Putamen (tissue), 1 donor: ENCODE measurements around the gene ATXN1L.
"Not testable (repeated sequence)": the region's sequence is repeated elsewhere in the genome, so short reads cannot be mapped to it uniquely, and the experiment has no call there.

Source experiments
- DNase-seq: peaks from one replicate; pipeline ENCODE4 v3.0.0-alpha.2; 2016; ENCODE audit warnings: low spot score

ATXN1L gene

DNA sequence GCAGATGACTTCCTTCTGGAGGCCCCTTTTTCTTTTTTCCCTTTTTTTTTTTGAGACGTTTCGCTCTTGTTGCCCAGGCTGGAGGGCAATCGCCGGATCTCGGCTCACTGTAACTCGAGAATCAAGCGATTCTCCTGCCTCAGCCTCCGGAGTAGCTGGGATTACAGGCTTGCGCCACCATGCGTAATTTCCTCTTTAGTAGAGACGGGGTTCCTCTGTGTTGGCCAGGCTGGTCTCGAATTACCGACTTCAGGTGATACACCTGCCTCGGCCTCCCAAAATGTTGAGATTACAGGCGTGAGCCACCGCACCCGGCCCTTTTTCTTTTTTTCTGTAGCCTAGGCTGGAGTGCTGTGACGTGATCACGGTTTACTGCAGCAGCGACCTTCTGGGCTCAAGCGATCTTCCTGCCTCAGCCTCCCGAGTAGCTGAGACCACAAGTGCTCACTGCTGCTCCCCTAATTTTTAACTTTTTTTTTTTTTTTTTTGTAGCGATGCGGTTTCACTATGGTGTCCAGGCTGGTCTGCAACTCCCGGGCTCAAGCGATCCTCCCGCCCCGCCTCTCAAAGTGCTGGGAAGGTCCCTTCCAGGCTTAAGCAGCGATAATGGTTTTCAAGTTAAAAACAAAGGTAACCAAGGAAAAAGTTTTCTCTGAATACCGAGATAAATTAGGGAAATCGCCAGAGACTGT, 48.6 kb downstream of the ATXN1L start:
- DNase-seq, result no peak

DNA sequence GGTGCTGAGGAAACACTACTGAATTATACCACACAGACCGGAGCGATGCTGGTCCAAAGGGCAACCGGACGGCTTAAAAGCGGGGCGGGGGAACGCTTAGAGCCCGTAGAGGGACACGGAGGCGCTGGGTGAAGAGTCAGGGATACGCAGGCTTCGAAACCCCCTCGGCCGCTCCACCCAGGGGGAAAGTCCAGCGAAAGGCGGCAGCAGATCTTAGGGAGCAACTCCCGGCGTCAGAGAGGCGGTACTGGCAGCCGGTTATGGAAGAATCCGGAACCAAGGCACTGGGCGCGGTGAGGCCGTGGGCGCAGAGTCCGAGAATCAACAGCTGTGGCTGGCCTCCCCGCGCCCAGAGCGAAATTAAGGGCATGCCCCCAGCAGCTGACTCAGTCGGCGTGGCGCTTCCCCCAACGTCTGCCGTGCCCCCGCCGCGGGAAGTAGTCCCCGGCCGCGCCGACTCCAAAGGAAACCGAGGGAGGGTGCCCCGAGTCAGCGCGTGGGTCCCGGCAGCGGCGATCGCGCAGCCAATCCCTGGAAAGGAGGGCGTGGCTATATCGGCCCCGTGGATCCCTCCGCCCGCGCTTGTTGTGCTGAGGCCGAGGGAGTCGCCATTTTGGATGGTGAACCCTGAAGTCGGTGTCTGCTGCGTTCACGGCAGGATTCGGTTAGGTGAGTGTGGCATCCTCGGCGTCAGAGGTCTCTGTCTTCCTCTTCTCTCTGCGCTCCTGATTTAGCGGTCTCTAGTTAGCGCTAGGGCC, 49.3 kb downstream of the ATXN1L start, which contains the start of gene IST1:
TSS of gene IST1 (plus strand) at position 611 of the 758 bp plus-strand sequence. CDS start 20,110 bp downstream, outside the sequence.
- peak; percentile 97 for DNase-seq

DNA sequence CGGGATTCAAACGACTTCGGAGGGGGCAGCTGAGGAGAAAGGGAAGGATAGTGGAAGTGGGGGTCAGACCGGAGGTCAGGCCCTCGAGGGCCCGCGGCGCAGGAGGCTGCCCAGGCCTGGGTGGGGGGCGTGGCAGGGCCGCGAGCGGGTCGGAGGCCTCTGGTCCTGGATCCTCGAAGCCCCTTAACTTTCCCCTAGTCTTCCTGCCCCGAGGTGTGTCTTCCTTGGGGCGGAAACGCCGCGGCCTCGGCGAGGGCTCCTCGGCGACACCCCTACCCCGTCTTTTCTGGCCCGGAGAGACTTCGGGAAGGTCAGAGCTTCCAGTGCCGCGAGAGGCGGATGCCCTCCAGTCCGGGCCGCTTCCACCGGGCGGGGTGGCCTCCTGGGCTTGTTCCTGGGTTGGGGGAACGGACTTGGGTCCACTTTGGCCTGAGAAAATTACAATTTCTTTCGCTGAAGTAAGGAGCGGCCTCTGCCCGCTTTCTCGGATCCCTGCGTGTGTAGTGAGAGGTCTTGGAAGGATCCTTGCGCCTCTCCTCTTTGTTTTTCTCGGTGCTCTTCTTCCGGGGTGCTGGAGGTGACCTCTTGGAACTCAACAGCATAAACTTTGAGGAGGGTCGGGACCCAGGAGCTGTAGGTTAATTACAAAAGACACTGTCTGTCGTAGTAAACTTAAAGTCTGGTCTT, 50.0 kb downstream of the ATXN1L start:
- no peak for DNase-seq

DNA sequence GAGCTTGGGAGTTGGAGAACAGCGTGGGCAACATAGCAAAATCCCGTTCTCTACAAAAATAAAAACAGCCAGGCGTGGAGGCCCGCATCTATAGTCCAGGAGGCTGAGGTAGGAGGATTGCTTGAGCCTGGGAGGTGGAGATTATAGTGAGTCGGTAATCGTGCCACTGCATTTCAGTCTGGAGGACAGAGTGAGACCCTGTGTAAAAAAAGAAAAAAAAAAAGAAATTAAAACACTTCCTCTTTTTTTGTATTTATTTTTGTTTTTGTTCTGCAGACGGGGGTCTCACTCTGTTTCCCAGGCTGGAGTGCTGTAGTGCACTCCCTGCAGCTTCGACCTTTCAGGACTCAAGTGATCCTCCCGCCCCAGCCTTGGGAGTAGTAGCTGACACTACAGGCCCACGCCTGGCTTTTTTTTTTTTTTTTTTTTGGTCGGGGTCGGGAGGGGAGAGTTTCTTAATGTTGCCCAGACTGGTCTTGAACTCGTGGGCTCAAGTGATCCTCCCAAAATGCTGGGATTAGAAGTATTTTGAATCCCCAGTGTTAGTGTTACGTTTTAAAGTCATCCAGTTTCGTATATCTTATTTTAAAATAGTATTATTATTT, 51.1 kb downstream of the ATXN1L start:
- no peak for DNase-seq

DNA sequence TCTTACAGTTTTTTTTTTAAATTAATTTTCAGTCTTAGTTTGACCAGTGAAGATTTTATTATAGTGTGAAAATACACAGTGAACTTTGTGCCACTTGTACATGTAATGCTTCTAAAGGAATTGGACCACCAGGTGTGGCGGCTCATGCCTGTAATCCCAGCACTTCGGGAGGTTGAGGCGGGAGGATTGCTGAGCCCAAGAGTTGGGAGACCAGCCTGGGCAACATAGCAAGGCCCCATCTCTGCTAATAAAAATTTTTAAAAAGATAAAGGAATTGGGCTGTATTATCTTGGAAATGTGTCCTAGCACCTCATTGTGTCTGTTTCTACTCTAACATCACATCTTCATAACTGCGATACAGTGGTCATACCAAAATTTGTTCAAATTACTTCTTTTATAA, 53.4 kb downstream of the ATXN1L start:
- no peak for DNase-seq

DNA sequence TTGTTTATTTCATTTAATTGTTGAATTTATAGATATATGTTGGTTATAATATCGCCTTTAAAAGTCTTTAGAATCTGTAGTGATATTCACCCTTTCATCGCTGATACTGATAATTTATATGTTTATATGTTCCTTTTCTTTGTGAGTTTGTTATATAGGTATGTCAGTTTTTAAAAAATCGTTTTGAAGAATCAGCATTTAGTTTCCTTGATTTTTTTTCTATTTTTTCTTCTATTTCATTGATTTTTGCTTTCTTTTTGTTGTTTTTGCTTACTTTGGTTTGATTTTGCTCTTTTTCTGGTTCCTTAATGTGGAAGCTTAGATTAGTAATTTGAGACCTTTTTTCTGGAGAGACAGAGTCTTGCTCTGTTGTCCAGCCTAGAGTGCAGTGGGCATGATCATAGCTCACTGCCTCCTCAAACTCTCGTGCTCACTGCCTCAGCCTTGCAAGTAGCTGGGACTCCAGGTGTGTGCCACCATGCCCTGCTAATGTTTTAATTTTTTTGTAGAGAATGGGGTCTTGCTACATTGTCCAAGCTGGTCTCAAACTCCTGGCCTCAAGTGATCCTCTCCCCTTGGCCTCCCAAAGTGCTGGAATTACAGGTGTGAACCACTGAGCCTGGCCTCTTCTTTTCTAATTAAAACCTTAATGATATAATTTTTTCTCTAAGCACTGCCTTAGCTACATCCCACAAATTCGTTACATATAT, 57.0 kb downstream of the ATXN1L start:
- no peak for DNase-seq

DNA sequence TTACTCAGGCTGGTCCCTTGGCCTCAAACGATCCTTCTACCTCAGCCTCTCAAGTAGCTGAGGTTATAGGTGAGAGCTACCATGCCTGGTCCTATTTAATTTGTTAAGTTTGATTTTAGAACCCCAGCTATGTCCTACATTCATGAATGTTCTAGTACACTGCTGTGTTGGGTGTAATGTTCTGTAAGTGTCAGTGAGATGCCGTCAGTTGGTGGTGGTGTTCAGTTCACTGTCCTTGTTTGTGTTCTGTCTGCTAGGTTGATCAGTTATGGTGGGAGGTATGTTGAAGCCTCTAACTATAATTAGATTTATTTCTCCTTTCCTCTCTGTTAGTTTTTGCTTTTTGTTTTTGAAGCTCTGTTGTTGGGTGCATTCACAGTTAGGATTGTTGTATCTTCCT, 57.8 kb downstream of the ATXN1L start:
- no peak for DNase-seq

DNA sequence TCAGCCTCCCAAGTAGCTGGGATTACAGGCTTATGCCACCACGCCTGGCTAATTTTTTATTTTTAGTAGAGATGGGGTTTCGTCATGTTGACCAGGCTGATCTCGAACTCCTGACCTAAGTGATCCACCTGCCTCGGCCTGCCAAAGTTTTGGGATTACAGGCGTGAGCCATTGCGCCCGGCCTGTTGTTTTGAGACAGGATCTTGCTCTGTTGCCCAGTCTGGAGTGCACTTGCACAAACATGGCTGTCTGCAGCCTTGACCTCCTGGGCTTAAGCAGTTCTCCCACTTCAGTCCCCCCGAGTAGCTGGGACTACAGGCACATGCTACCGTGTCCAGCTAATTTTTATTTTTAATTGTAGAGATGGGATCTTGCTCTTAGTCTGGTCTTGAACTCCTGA, 58.5 kb downstream of the ATXN1L start:
- DNase-seq, result no peak

DNA sequence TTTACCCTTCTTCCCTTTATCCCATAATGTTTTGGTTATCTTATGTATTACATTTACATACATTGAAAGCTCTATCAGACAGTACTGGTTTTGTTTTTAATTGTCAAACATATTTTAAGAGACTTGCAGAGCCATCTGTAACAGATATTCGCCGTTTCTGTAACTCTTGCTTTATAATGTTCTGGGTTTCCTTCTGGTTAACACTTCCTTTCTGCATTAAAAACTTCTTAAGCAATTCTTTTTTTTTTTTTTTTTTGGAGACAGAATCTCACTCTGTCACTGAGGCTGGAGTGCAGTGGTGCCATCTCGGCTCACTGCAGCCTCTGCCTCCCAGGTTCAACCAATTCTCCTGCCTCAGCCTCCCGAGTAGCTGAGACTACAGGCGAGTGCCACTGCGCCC, 60.0 kb downstream of the ATXN1L start:
- not testable (repeated sequence) for DNase-seq
